Nephron progenitor cell (in vitro differentiated cells): ENCODE data around the gene SFXN5.

Experiments
- DNase-seq: peaks from one replicate; pipeline ENCODE4 v3.0.0; 2021
- H3K27ac Mint-ChIP-seq: 2 replicates; pipeline ENCODE4 v1.8.0; 2021; ENCODE audit warnings: mild to moderate bottlenecking, moderate library complexity, mixed read lengths
- H3K27me3 Mint-ChIP-seq: 2 replicates; pipeline ENCODE4 v1.8.0; 2021; ENCODE audit warnings: mild to moderate bottlenecking, low read depth, mixed read lengths; ENCODE audit not compliant: poor library complexity
- H3K36me3 Mint-ChIP-seq: 2 replicates; pipeline ENCODE4 v1.8.0; 2021; ENCODE audit warnings: low read depth, mixed read lengths
- H3K4me1 Mint-ChIP-seq: 2 replicates; pipeline ENCODE4 v1.8.0; 2021; ENCODE audit warnings: mixed read lengths
- H3K4me3 Mint-ChIP-seq: 2 replicates; pipeline ENCODE4 v1.8.0; 2021; ENCODE audit warnings: mild to moderate bottlenecking, moderate library complexity, mixed read lengths
- H3K9me3 Mint-ChIP-seq: 2 replicates; pipeline ENCODE4 v1.8.0; 2021; ENCODE audit warnings: mild to moderate bottlenecking, moderate library complexity, mixed read lengths
- TF ChIP-seq, protein P1 (sequence below): fragments of 200-600 bp; sonication (generic); IDR thresholded peaks from 2 replicates; pipeline ENCODE4 v1.5.0; 2021; ENCODE audit warnings: antibody characterized with exemption

Gene SFXN5

DNA sequence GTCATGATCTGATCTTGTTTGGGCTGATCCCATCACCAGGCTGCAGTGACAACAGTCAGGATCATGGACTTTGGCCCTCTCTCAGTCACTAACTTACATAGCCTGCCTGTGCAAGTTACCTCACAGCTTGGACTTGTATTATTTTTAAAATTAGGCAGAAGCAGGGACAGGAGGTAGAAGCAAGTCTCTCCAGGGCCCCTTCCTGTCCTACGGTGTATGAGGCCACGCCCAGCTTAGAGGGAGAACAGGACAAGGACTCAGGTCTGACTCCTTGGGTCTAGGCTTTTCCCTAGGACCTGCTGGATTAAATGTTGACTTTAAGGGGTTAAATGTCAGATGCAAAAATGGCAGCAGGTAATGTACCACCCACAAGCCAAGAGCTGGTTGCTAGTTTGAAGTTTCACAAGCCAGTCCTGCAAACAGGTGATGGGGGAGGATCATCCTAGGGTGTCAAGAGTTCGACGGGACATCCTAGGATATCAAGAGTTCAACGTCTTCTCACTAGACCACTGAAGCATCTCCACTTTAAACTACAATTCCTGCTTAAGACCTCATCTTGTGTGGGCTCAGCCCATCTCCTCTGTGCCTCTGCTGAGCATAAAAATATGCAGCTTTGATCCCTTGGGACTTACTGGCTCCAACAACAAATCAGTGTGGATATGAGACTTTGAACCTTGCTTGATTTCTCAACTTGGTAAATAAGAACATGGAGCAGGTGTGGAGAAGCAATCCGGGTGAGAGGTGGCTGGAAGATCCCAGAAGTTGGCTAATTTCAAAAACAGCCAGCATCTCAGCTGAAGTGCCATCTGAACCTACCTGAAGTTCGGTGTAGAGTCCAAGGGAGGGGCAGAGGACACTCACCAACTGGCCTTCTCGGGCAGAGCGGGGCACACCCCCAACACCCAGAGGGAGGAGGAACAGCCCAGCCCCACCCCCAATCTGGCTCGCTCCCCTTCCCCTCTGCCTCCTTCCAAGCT is 39.5 kb downstream of the SFXN5 start:
- peaks cover 3% of the 10 kb centered on the region for H3K27me3 Mint-ChIP-seq
- no peak overlapping the region for H3K27ac Mint-ChIP-seq
- no peak overlapping the region for H3K4me3 Mint-ChIP-seq
- TF ChIP-seq, protein P1, sequence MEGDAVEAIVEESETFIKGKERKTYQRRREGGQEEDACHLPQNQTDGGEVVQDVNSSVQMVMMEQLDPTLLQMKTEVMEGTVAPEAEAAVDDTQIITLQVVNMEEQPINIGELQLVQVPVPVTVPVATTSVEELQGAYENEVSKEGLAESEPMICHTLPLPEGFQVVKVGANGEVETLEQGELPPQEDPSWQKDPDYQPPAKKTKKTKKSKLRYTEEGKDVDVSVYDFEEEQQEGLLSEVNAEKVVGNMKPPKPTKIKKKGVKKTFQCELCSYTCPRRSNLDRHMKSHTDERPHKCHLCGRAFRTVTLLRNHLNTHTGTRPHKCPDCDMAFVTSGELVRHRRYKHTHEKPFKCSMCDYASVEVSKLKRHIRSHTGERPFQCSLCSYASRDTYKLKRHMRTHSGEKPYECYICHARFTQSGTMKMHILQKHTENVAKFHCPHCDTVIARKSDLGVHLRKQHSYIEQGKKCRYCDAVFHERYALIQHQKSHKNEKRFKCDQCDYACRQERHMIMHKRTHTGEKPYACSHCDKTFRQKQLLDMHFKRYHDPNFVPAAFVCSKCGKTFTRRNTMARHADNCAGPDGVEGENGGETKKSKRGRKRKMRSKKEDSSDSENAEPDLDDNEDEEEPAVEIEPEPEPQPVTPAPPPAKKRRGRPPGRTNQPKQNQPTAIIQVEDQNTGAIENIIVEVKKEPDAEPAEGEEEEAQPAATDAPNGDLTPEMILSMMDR, result no peak
- no peaks in the 10 kb centered on the region for H3K36me3 Mint-ChIP-seq
- peaks cover 31% of the 10 kb centered on the region for H3K4me1 Mint-ChIP-seq
- DNase-seq, result no peak
- no peaks in the 10 kb centered on the region for H3K9me3 Mint-ChIP-seq

DNA sequence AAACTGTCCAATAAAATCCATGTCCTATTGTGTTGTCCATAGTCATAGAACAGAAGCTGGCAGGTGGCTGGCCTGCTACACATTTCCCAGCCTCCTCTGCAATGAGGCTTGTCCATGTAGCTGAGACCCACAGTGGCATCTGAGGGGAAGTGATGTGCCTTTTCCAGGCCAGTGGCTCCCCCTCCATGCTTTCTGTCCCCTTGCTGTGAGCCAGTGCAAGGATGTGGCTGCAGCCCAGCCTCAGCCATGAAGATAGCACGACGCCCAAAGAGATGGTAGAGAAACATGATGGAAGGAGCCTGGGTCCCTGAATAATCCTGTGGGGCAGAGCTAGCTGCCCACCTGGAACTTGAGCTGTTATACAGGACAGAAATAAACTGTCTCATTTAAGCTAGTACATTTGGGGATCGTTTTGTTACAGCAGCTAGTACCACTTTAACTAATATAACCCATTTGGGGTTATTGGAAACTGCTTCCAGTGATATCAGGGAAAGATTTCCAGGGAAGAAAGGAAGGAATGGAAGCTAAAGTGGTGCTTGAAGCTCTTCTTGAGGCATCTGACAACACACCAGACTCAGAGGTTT is 40.3 kb downstream of the SFXN5 start:
- DNase-seq, result no peak
- H3K9me3 Mint-ChIP-seq, result no peaks in the 10 kb centered on the region
- H3K4me3 Mint-ChIP-seq, result no peak overlapping the region
- H3K36me3 Mint-ChIP-seq, result no peaks in the 10 kb centered on the region
- no peak overlapping the region for H3K27ac Mint-ChIP-seq
- peaks cover 28% of the 10 kb centered on the region for H3K4me1 Mint-ChIP-seq
- TF ChIP-seq, protein P1, result no peak
- peaks cover 3% of the 10 kb centered on the region for H3K27me3 Mint-ChIP-seq

DNA sequence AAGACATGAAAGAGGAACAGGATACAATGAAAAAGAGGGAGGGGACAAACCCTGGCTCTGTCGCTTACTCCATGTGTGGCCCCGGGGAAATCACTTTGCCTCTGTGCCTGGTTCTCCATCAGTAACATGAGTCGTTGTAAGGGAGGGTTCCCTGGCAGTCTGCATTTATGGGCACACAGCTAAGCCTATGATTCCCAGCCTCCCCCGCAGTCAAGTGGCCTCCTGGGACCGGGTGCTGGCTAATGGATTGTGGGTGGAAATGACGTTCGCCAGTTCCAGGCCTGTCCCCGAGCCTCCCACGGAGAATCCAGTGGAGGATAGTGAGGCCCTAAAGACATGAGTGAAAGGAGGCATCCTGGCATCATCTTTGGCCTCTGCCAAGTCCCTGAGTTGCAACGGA is 42.7 kb downstream of the SFXN5 start:
- Mint-ChIP-seq H3K4me3 (no peak overlapping the region), H3K27me3 (peaks cover 3% of the 10 kb centered on the region), H3K9me3 (no peaks in the 10 kb centered on the region), H3K27ac (no peak overlapping the region), H3K36me3 (no peaks in the 10 kb centered on the region), H3K4me1 (peaks cover 41% of the 10 kb centered on the region)
- TF ChIP-seq, protein P1, result no peak
- DNase-seq, result peak; percentile 50

DNA sequence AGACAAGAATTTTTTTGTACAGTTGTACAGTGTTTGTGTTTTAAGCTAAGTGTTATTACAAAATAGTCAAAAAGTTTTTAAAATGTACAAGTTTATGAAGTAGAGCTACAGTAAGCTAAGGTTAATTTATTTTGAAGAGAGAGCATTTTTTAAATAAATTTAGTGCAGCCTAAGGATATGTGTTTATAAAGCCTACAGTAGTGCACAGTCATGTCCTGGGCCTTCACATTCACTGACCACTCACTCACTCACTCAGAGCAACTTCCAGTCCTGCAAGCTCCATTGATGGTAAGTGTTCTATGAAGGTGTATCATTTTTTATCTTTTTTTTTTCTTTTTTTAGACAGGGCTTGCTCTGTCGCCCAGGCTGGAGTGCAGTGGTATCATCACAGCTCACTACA is 44.2 kb downstream of the SFXN5 start:
- Mint-ChIP-seq H3K9me3 (no peaks in the 10 kb centered on the region), H3K27me3 (peaks cover 3% of the 10 kb centered on the region), H3K36me3 (no peaks in the 10 kb centered on the region), H3K4me3 (no peak overlapping the region), H3K4me1 (peaks cover 49% of the 10 kb centered on the region), H3K27ac (no peak overlapping the region)
- DNase-seq, result no peak
- TF ChIP-seq, protein P1, result no peak

DNA sequence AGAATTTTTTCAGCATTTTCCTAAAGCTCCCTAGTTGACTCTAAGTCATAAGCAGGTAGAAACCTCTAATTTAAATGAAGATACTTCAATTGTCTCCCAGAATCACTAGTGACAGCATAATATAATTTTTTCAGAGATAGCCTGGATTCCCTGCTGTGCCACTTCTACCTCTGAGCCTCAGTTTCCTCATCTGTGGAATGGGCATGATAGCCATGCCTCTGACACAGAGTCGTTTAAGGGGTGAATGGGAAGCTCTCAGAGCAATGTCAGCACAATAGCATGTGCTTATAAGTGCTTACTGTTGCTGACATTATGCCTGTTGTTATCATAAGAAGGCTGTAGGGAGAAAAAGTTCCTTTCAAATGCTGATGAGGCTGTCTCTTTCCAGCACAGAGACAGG is 48.0 kb downstream of the SFXN5 start:
- H3K36me3 Mint-ChIP-seq, result peaks cover 5% of the 10 kb centered on the region
- H3K4me3 Mint-ChIP-seq, result no peak overlapping the region
- no peak for DNase-seq
- TF ChIP-seq, protein P1, result no peak
- H3K27me3 Mint-ChIP-seq, result no peaks in the 10 kb centered on the region
- no peaks in the 10 kb centered on the region for H3K9me3 Mint-ChIP-seq
- peaks cover 48% of the 10 kb centered on the region for H3K4me1 Mint-ChIP-seq
- no peak overlapping the region for H3K27ac Mint-ChIP-seq
